ENCODE data around the gene MSH4. TPM values are rescaled to one million over a fixed set of nuclear protein-coding genes. Genes with fewer than 3 reads are reported as not detected.
"Not testable (repeated sequence)": the region's sequence is repeated elsewhere in the genome, so short reads cannot be mapped to it uniquely, and the experiment has no call there.

The MSH4 gene
- polyA plus RNA-seq, 2 of the 4 experiments (the other 2 are of a cell fraction): 0.05 TPM; not detected in 1

DNA sequence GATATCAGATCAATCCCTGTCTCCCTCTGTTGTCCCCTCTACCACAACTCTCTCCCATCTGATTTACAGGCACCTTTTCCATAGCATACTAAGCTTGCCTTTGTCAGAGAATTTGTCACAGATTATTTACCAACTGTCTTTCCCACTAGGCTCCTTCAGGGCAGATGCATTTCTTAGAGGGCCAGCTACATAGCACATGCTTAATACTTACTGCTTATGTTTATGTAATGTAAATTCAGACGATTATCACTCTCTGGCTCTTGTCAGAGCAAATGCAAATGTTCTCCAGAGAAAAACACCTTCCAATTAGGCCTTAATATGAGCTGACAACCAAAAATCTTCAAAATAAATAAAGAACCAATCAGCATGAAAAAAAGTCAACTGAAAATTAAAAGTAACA, 25.9 kb upstream of the MSH4 start:
- ChIA-PET POLR2A (no interaction called here), CTCF (no interaction called here)
- ATAC-seq (no peak), FAIRE-seq (no peak), DNase-seq (ENCODE audit: low read depth in 1 of 2, low spot score in 1 of 2) (no peak)
- Histone ChIP-seq H3K4me1 (peaks cover 3% of the 10 kb centered on the region; the same call in 2 of the 3 replicates), H3K4me3 (no peak overlapping the region), H3K9me3 (no peaks in the 10 kb centered on the region), H3K27ac (no peak overlapping the region), H3K4me2 (no peak overlapping the region)
- TF ChIP-seq RNF2 (IDR thresholded peaks at IDR 0.05; ENCODE audit: borderline replicate concordance, low read depth) (no peak), CHD2 (IDR thresholded peaks at IDR 0.05; ENCODE audit: low read length, partially characterized antibody) (no peak), HEYL (CRISPR knock-in tag; IDR thresholded peaks at IDR 0.05) (no peak), HDAC2 (IDR thresholded peaks at IDR 0.05) (no peak), PHF8 (IDR thresholded peaks at IDR 0.05; ENCODE audit: borderline replicate concordance, low read depth) (no peak), ZNF302 (CRISPR knock-in tag; IDR thresholded peaks at IDR 0.05) (no peak), MAFK (IDR thresholded peaks at IDR 0.05; ENCODE audit: partially characterized antibody) (no peak), ZFP36 (IDR thresholded peaks at IDR 0.05; ENCODE audit: borderline replicate concordance, partially characterized antibody) (no peak), EHF (CRISPR knock-in tag; IDR thresholded peaks at IDR 0.05) (no peak), SMC3 (IDR thresholded peaks at IDR 0.05) (no peak), POLR2A (IDR thresholded peaks at IDR 0.05; ENCODE audit: low read length) (no peak), NFE2L2 (conservative IDR thresholded peaks at IDR 0.05; ENCODE audit: low read length) (no peak)
- TF ChIP-seq, protein P1, sequence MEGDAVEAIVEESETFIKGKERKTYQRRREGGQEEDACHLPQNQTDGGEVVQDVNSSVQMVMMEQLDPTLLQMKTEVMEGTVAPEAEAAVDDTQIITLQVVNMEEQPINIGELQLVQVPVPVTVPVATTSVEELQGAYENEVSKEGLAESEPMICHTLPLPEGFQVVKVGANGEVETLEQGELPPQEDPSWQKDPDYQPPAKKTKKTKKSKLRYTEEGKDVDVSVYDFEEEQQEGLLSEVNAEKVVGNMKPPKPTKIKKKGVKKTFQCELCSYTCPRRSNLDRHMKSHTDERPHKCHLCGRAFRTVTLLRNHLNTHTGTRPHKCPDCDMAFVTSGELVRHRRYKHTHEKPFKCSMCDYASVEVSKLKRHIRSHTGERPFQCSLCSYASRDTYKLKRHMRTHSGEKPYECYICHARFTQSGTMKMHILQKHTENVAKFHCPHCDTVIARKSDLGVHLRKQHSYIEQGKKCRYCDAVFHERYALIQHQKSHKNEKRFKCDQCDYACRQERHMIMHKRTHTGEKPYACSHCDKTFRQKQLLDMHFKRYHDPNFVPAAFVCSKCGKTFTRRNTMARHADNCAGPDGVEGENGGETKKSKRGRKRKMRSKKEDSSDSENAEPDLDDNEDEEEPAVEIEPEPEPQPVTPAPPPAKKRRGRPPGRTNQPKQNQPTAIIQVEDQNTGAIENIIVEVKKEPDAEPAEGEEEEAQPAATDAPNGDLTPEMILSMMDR (IDR thresholded peaks at IDR 0.05): no peak
- TF ChIP-seq, protein P2, sequence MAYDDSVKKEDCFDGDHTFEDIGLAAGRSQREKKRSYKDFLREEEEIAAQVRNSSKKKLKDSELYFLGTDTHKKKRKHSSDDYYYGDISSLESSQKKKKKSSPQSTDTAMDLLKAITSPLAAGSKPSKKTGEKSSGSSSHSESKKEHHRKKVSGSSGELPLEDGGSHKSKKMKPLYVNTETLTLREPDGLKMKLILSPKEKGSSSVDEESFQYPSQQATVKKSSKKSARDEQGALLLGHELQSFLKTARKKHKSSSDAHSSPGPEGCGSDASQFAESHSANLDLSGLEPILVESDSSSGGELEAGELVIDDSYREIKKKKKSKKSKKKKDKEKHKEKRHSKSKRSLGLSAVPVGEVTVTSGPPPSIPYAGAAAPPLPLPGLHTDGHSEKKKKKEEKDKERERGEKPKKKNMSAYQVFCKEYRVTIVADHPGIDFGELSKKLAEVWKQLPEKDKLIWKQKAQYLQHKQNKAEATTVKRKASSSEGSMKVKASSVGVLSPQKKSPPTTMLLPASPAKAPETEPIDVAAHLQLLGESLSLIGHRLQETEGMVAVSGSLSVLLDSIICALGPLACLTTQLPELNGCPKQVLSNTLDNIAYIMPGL (CRISPR knock-in tag; IDR thresholded peaks at IDR 0.05; ENCODE audit: borderline replicate concordance): no peak
- 61% methylated on average over 1 of the region's 1 CpG for WGBS (ENCODE audit: missing lambda C conversion rate)

DNA sequence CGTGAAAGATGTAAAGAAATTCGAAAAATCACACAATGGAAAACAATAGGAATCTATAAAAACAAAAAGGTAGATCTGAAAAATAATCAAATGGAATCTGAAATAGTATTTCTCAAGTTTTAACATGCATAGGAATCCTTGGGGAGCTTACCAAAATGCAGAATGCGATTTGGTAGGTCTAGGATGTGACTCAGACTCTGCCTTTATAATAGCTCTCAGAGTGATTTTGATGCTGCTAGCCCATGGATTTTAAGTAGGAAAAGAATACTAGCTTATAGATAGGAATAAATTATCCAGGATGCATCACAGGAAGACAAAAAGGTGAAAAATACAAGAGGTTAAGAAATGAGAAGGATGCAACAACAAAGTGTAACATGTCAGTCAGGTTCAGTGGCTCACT, 24.7 kb upstream of the MSH4 start:
- Histone ChIP-seq H3K4me1 (no peaks in the 10 kb centered on the region), H3K4me2 (no peak overlapping the region), H3K27ac (no peak overlapping the region), H3K9me3 (no peaks in the 10 kb centered on the region), H3K4me3 (no peak overlapping the region)
- TF ChIP-seq, protein P3, sequence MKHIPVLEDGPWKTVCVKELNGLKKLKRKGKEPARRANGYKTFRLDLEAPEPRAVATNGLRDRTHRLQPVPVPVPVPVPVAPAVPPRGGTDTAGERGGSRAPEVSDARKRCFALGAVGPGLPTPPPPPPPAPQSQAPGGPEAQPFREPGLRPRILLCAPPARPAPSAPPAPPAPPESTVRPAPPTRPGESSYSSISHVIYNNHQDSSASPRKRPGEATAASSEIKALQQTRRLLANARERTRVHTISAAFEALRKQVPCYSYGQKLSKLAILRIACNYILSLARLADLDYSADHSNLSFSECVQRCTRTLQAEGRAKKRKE (CRISPR knock-in tag; IDR thresholded peaks at IDR 0.05; ENCODE audit: low read depth): no peak
- TF ChIP-seq, protein P4, sequence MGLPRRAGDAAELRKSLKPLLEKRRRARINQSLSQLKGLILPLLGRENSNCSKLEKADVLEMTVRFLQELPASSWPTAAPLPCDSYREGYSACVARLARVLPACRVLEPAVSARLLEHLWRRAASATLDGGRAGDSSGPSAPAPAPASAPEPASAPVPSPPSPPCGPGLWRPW (IDR thresholded peaks at IDR 0.05): no peak
- TF ChIP-seq FOXS1 (CRISPR knock-in tag; IDR thresholded peaks at IDR 0.05): no peak
- TF ChIP-seq PHF8 (IDR thresholded peaks at IDR 0.05; ENCODE audit: borderline replicate concordance, low read depth): no peak
- no peak for TF ChIP-seq RARB (CRISPR knock-in tag; IDR thresholded peaks at IDR 0.05)
- TF ChIP-seq, protein P5, sequence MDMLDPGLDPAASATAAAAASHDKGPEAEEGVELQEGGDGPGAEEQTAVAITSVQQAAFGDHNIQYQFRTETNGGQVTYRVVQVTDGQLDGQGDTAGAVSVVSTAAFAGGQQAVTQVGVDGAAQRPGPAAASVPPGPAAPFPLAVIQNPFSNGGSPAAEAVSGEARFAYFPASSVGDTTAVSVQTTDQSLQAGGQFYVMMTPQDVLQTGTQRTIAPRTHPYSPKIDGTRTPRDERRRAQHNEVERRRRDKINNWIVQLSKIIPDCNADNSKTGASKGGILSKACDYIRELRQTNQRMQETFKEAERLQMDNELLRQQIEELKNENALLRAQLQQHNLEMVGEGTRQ (IDR thresholded peaks at IDR 0.05): no peak
- TF ChIP-seq, protein P2 (CRISPR knock-in tag; IDR thresholded peaks at IDR 0.05; ENCODE audit: borderline replicate concordance): no peak
- no peak for TF ChIP-seq POLR2A (IDR thresholded peaks at IDR 0.05; ENCODE audit: low read length)
- TF ChIP-seq, protein P1 (IDR thresholded peaks at IDR 0.05): no peak
- no peak for TF ChIP-seq HEYL (CRISPR knock-in tag; IDR thresholded peaks at IDR 0.05)
- TF ChIP-seq KDM5A (IDR thresholded peaks at IDR 0.05): no peak
- TF ChIP-seq ESRRA (IDR thresholded peaks at IDR 0.05; ENCODE audit: borderline replicate concordance, low read length): no peak
- no peak for TF ChIP-seq CBX2 (IDR thresholded peaks at IDR 0.05; ENCODE audit: borderline replicate concordance, low read depth)
- TF ChIP-seq EHF (CRISPR knock-in tag; IDR thresholded peaks at IDR 0.05): no peak
- no peak for DNase-seq (ENCODE audit: low read depth in 1 of 2, low spot score in 1 of 2)
- no peak for FAIRE-seq
- ChIA-PET POLR2A (no interaction called here), CTCF (no interaction called here)
- no peak for ATAC-seq
- WGBS (ENCODE audit: missing lambda C conversion rate): 45% methylated on average over 3 of the region's 3 CpGs

DNA sequence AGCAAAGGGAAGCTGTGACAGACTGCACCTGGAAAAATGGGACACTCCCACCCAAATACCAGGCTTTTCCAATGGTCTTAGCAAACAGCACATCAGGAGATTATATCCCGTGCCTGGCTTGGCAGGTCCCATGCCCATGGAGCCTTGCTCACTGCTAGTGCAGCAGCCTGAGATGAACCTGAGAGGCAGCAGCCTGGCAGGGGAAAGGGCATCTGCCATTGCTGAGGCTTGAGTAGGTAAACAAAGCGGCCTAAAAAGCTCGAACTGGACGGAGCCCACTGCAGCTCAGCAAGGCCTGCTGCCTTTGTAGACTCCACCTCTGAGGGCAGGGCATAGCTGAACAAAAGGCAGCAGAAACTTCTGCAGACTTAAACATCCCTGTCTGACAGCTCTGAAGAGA, 18.9 kb upstream of the MSH4 start:
- CTCF ChIA-PET; H3K4me2 ChIP-seq; DNase-seq (ENCODE audit: low read depth in 1 of 2, low spot score in 1 of 2); H3K9me3 ChIP-seq; H3K4me1 ChIP-seq; ATAC-seq; H3K27ac ChIP-seq; H3K4me3 ChIP-seq; FAIRE-seq; POLR2A ChIA-PET: not testable (repeated sequence)
- 86% methylated on average over 2 of the region's 4 CpGs for WGBS (ENCODE audit: missing lambda C conversion rate)

All from A549 (cell line).